Measurements from ENCODE around the gene UCK1.

The UCK1 gene

GRCh38 chr9:131491001-131491710 is 39.9 kb downstream of the UCK1 start:
- H3K36me3 ChIP-seq (ENCODE audit: control insufficient read depth, insufficient read depth, low read length), result peaks cover 51% of the 10 kb centered on the region
- H3K4me1 ChIP-seq (ENCODE audit: control insufficient read depth, low read depth, low read length), result no peaks in the 10 kb centered on the region
- no peak overlapping the region for H2BK15ac ChIP-seq (replicated peaks; ENCODE audit: low read depth)
- no peak overlapping the region for H2BK5ac ChIP-seq (ENCODE audit: low read length)
- no peaks in the 10 kb centered on the region for H3K27me3 ChIP-seq (ENCODE audit: insufficient read depth, low read length, poor library complexity)
- no peak overlapping the region for H4K5ac ChIP-seq (ENCODE audit: low read length)
- H3K27ac ChIP-seq (ENCODE audit: low read depth, low read length), result no peak overlapping the region
- WGBS (ENCODE audit: extremely low coverage, insufficient coverage, low lambda C conversion rate), result no CpG with 5 or more reads among the region's 20 CpGs
- no peak overlapping the region for H4K8ac ChIP-seq (ENCODE audit: low read depth, low read length)
- H3K4me3 ChIP-seq (ENCODE audit: low read length), result no peak overlapping the region
- no peak overlapping the region for H3K18ac ChIP-seq (ENCODE audit: low read length)
- H3K9ac ChIP-seq (ENCODE audit: low read length), result no peak overlapping the region
- no peak overlapping the region for H3K4ac ChIP-seq (ENCODE audit: low read depth, low read length)
- peaks cover 6% of the 10 kb centered on the region for H3K79me1 ChIP-seq (ENCODE audit: low read length)
- H3K4me2 ChIP-seq (ENCODE audit: low read length), result no peak overlapping the region
- DNase-seq, result no peak
- no peak overlapping the region for H3K23ac ChIP-seq (ENCODE audit: low read length)
- H3K79me2 ChIP-seq (ENCODE audit: control insufficient read depth, insufficient read depth, low read length), result no peaks in the 10 kb centered on the region
- no peak overlapping the region for H3K56ac ChIP-seq (ENCODE audit: low read length)
- no peak overlapping the region for H2BK120ac ChIP-seq (ENCODE audit: low read depth, low read length)
- H2AK5ac ChIP-seq (ENCODE audit: low read length), result no peak overlapping the region

DNA sequence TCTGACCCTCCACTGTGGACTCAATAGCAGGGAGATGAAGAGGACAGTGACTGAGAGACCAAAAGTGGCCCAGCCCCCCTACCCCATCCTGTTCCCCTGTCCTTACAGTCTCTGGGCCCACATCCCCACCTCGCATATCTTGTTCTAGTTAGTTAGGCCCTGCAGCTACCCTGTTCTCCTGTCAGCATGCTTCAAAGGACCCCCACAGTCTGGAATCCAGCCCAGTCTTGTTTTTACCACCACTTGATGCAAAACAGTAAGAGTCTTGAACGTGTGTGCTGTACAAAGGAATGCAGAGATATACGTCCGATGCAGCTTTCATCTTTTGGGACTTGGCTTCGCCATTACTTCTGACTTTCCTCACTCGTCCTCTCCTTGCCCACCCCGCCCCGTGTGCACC is 40.5 kb downstream of the UCK1 start:
- H3K36me3 ChIP-seq (ENCODE audit: control insufficient read depth, insufficient read depth, low read length), result peaks cover 52% of the 10 kb centered on the region
- WGBS (ENCODE audit: extremely low coverage, insufficient coverage, low lambda C conversion rate), result no CpG with 5 or more reads among the region's 8 CpGs

DNA sequence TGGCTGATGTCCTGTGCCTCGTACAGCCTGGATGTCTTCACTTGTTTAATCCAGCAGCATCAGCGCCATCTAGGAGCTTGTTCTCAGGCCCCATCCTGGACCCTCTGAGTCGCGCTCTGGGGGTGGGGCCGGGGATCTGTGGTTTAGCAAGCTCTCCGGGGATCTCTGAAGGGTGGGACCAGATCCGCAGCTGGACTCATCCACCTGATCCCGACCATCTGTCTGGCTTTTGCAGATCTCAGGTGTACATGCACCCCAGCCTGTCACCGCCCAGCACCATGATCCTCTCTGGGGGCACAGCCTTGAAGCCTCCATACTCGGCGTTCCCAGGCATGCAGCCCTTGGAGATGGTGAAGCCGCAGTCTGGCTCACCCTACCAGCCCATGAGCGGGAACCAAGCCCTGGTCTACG is 43.4 kb downstream of the UCK1 start:
- peaks cover 68% of the 10 kb centered on the region for H3K36me3 ChIP-seq (ENCODE audit: control insufficient read depth, insufficient read depth, low read length)
- WGBS (ENCODE audit: extremely low coverage, insufficient coverage, low lambda C conversion rate), result no CpG with 5 or more reads among the region's 14 CpGs
- no peak for DNase-seq

More for the DNA sequence above, 40.5 kb downstream of the UCK1 start:
- DNase-seq, result no peak
- Histone ChIP-seq H2BK5ac (ENCODE audit: low read length) (no peak overlapping the region), H3K79me2 (ENCODE audit: control insufficient read depth, insufficient read depth, low read length) (no peaks in the 10 kb centered on the region), H2BK15ac (replicated peaks; ENCODE audit: low read depth) (no peak overlapping the region), H3K79me1 (ENCODE audit: low read length) (peaks cover 6% of the 10 kb centered on the region), H4K5ac (ENCODE audit: low read length) (no peak overlapping the region), H3K18ac (ENCODE audit: low read length) (no peak overlapping the region), H3K27me3 (ENCODE audit: insufficient read depth, low read length, poor library complexity) (no peaks in the 10 kb centered on the region), H3K4me1 (ENCODE audit: control insufficient read depth, low read depth, low read length) (no peaks in the 10 kb centered on the region), H2AK5ac (ENCODE audit: low read length) (no peak overlapping the region), H2BK120ac (ENCODE audit: low read depth, low read length) (no peak overlapping the region), H3K23ac (ENCODE audit: low read length) (no peak overlapping the region), H3K4me3 (ENCODE audit: low read length) (no peak overlapping the region), H3K4ac (ENCODE audit: low read depth, low read length) (no peak overlapping the region), H3K56ac (ENCODE audit: low read length) (no peak overlapping the region), H3K4me2 (ENCODE audit: low read length) (no peak overlapping the region), H4K8ac (ENCODE audit: low read depth, low read length) (no peak overlapping the region), H3K9ac (ENCODE audit: low read length) (no peak overlapping the region), H3K27ac (ENCODE audit: low read depth, low read length) (no peak overlapping the region)

DNA sequence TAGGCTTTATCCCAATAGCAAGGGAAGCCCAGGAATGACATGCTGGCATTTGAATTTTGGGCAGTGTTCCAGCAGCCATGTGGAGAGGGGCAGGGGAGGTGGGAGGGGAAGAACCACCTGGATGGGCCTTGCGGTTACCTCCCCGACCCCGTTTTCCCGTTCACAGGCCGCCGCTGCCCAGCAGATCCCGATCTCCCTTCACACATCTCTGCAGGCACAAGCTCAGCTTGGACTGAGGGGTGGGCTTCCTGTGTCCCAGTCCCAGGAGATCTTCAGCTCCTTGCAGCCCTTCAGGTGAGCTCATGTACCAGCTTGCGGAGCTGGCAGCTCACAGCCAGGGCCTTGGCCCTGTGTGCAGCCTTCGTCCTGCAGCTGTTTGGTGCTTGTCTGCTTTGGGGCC is 44.1 kb downstream of the UCK1 start:
- H3K23ac ChIP-seq (ENCODE audit: low read length), result no peak overlapping the region
- H4K5ac ChIP-seq (ENCODE audit: low read length), result no peak overlapping the region
- H3K27ac ChIP-seq (ENCODE audit: low read depth, low read length), result no peak overlapping the region
- no peak overlapping the region for H2BK5ac ChIP-seq (ENCODE audit: low read length)
- WGBS (ENCODE audit: extremely low coverage, insufficient coverage, low lambda C conversion rate), result no CpG with 5 or more reads among the region's 9 CpGs
- H3K4me2 ChIP-seq (ENCODE audit: low read length), result no peak overlapping the region
- no peak overlapping the region for H2AK5ac ChIP-seq (ENCODE audit: low read length)
- H3K79me1 ChIP-seq (ENCODE audit: low read length), result peaks cover 8% of the 10 kb centered on the region
- DNase-seq, result no peak
- H3K4me3 ChIP-seq (ENCODE audit: low read length), result no peak overlapping the region
- no peak overlapping the region for H4K8ac ChIP-seq (ENCODE audit: low read depth, low read length)
- no peak overlapping the region for H3K56ac ChIP-seq (ENCODE audit: low read length)
- no peak overlapping the region for H3K4ac ChIP-seq (ENCODE audit: low read depth, low read length)
- H3K79me2 ChIP-seq (ENCODE audit: control insufficient read depth, insufficient read depth, low read length), result no peaks in the 10 kb centered on the region
- H3K36me3 ChIP-seq (ENCODE audit: control insufficient read depth, insufficient read depth, low read length), result peaks cover 70% of the 10 kb centered on the region
- H3K4me1 ChIP-seq (ENCODE audit: control insufficient read depth, low read depth, low read length), result no peaks in the 10 kb centered on the region
- H2BK15ac ChIP-seq (replicated peaks; ENCODE audit: low read depth), result no peak overlapping the region
- no peak overlapping the region for H3K9ac ChIP-seq (ENCODE audit: low read length)
- no peak overlapping the region for H2BK120ac ChIP-seq (ENCODE audit: low read depth, low read length)
- H3K18ac ChIP-seq (ENCODE audit: low read length), result no peak overlapping the region
- no peaks in the 10 kb centered on the region for H3K27me3 ChIP-seq (ENCODE audit: insufficient read depth, low read length, poor library complexity)

More for the DNA sequence above, 43.4 kb downstream of the UCK1 start:
- no peak overlapping the region for H3K4me3 ChIP-seq (ENCODE audit: low read length)
- H2BK15ac ChIP-seq (replicated peaks; ENCODE audit: low read depth), result no peak overlapping the region
- H4K8ac ChIP-seq (ENCODE audit: low read depth, low read length), result no peak overlapping the region
- H3K23ac ChIP-seq (ENCODE audit: low read length), result no peak overlapping the region
- H2BK5ac ChIP-seq (ENCODE audit: low read length), result no peak overlapping the region
- no peak overlapping the region for H3K56ac ChIP-seq (ENCODE audit: low read length)
- H3K79me2 ChIP-seq (ENCODE audit: control insufficient read depth, insufficient read depth, low read length), result no peaks in the 10 kb centered on the region
- H2BK120ac ChIP-seq (ENCODE audit: low read depth, low read length), result no peak overlapping the region
- no peak overlapping the region for H3K27ac ChIP-seq (ENCODE audit: low read depth, low read length)
- H3K79me1 ChIP-seq (ENCODE audit: low read length), result peaks cover 8% of the 10 kb centered on the region
- no peak overlapping the region for H3K9ac ChIP-seq (ENCODE audit: low read length)
- no peak overlapping the region for H3K4ac ChIP-seq (ENCODE audit: low read depth, low read length)
- H3K4me1 ChIP-seq (ENCODE audit: control insufficient read depth, low read depth, low read length), result no peaks in the 10 kb centered on the region
- no peaks in the 10 kb centered on the region for H3K27me3 ChIP-seq (ENCODE audit: insufficient read depth, low read length, poor library complexity)
- no peak overlapping the region for H4K5ac ChIP-seq (ENCODE audit: low read length)
- no peak overlapping the region for H3K4me2 ChIP-seq (ENCODE audit: low read length)
- H3K18ac ChIP-seq (ENCODE audit: low read length), result no peak overlapping the region
- H2AK5ac ChIP-seq (ENCODE audit: low read length), result no peak overlapping the region

GRCh38 chr9:131485728-131486422 is 45.2 kb downstream of the UCK1 start:
- Histone ChIP-seq H2BK5ac (ENCODE audit: low read length) (no peak overlapping the region), H3K9ac (ENCODE audit: low read length) (no peak overlapping the region), H3K4me3 (ENCODE audit: low read length) (no peak overlapping the region), H2BK15ac (replicated peaks; ENCODE audit: low read depth) (no peak overlapping the region), H3K79me1 (ENCODE audit: low read length) (peaks cover 11% of the 10 kb centered on the region), H2BK120ac (ENCODE audit: low read depth, low read length) (no peak overlapping the region), H3K23ac (ENCODE audit: low read length) (no peak overlapping the region), H3K18ac (ENCODE audit: low read length) (no peak overlapping the region), H4K5ac (ENCODE audit: low read length) (no peak overlapping the region), H3K4me1 (ENCODE audit: control insufficient read depth, low read depth, low read length) (no peaks in the 10 kb centered on the region), H3K4ac (ENCODE audit: low read depth, low read length) (no peak overlapping the region), H3K56ac (ENCODE audit: low read length) (no peak overlapping the region), H2AK5ac (ENCODE audit: low read length) (no peak overlapping the region), H3K27me3 (ENCODE audit: insufficient read depth, low read length, poor library complexity) (no peaks in the 10 kb centered on the region), H4K8ac (ENCODE audit: low read depth, low read length) (no peak overlapping the region), H3K79me2 (ENCODE audit: control insufficient read depth, insufficient read depth, low read length) (no peaks in the 10 kb centered on the region), H3K4me2 (ENCODE audit: low read length) (no peak overlapping the region), H3K36me3 (ENCODE audit: control insufficient read depth, insufficient read depth, low read length) (peaks cover 71% of the 10 kb centered on the region), H3K27ac (ENCODE audit: low read depth, low read length) (no peak overlapping the region)
- no peak for DNase-seq
- WGBS (ENCODE audit: extremely low coverage, insufficient coverage, low lambda C conversion rate), result no CpG with 5 or more reads among the region's 19 CpGs

Measured in mesendoderm (in vitro differentiated cells).